IPS-15b (cell line): ENCODE results near the gene TRIM15.
"Not testable (repeated sequence)": the region's sequence is repeated elsewhere in the genome, so short reads cannot be mapped to it uniquely, and the experiment has no call there.

Experiments
- H3K27me3 ChIP-seq: one replicate; pipeline ENCODE4 v1.6.1; 2013; ENCODE audit warnings: low read length; ENCODE audit not compliant: control insufficient read depth, insufficient read depth
- H3K36me3 ChIP-seq: one replicate; pipeline ENCODE4 v1.6.1; 2013; ENCODE audit warnings: low read length; ENCODE audit not compliant: control insufficient read depth, insufficient read depth
- H3K4me1 ChIP-seq: one replicate; pipeline ENCODE4 v1.6.1; 2013; ENCODE audit warnings: mild to moderate bottlenecking, low read length; ENCODE audit not compliant: control insufficient read depth, insufficient read depth
- H3K4me3 ChIP-seq: one replicate; pipeline ENCODE4 v1.5.1; 2013; ENCODE audit warnings: low read depth, low read length
- H3K9ac ChIP-seq: one replicate; pipeline ENCODE4 v1.6.1; 2013; ENCODE audit warnings: low read depth, mild to moderate bottlenecking, low read length
- H3K9me3 ChIP-seq: one replicate; pipeline ENCODE4 v1.6.1; 2013; ENCODE audit warnings: mild to moderate bottlenecking, low read length; ENCODE audit not compliant: control insufficient read depth, insufficient read depth

The TRIM15 gene

DNA sequence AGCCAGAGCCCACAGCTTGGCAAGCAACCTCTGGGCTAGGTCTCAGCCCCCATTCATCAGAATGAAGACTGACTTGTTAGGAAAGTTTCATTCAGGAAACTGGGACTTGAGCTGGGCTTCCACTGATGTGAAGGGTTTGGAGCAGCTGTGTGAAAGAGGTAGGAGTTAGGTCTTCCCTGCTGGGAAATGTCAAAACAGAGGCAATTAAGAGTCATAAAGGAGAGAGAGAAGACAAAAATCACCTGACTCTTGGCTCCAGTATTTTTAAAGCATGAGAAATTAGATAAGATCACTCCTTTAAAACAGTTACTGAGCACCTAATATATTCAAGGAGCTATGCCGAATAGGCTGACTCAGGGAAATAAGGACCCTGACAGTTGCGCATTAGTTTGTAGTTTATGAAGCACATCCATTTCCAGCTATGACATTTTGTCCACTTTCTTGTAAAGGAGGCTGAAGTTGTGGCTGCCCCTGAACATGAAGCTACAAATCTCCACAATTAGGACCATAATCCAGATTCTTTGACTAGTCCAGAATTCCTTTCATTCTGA is 31.3 kb upstream of the TRIM15 start:
- Histone ChIP-seq H3K36me3 (no peaks in the 10 kb centered on the region), H3K4me3 (no peak overlapping the region), H3K4me1 (no peaks in the 10 kb centered on the region), H3K27me3 (peaks cover 56% of the 10 kb centered on the region), H3K9me3 (no peaks in the 10 kb centered on the region), H3K9ac (no peak overlapping the region)

GRCh38 chr6:30135147-30135546 is 28.2 kb upstream of the TRIM15 start:
- Histone ChIP-seq H3K9me3 (no peaks in the 10 kb centered on the region), H3K27me3 (peaks cover 25% of the 10 kb centered on the region), H3K4me3 (no peak overlapping the region), H3K36me3 (no peaks in the 10 kb centered on the region), H3K4me1 (no peaks in the 10 kb centered on the region), H3K9ac (no peak overlapping the region)

- H3K4me1 ChIP-seq = no peaks in the 10 kb centered on the region
- peaks cover 19% of the 10 kb centered on the region for H3K27me3 ChIP-seq
- no peak within 1 kb of the TSS for H3K4me3 ChIP-seq
- H3K9me3 ChIP-seq = no peaks in the 10 kb centered on the region
- H3K9ac ChIP-seq = no peak within 1 kb of the TSS
- H3K36me3 ChIP-seq = no peaks in the 10 kb centered on the region
These were observed 27.6 kb upstream of the TRIM15 start, which contains the start of gene TRIM40 for GRCh38 chr6:30135757-30136156. TRIM40 (plus strand) TSS chr6:30136140; CDS start chr6:30137037, 897 bp downstream.

- Histone ChIP-seq H3K4me1 (no peaks in the 10 kb centered on the region), H3K36me3 (no peaks in the 10 kb centered on the region), H3K4me3 (no peak overlapping the region), H3K9me3 (no peaks in the 10 kb centered on the region), H3K27me3 (peaks cover 10% of the 10 kb centered on the region), H3K9ac (no peak overlapping the region)
These were observed 26.6 kb upstream of the TRIM15 start for GRCh38 chr6:30136570-30137286.

DNA sequence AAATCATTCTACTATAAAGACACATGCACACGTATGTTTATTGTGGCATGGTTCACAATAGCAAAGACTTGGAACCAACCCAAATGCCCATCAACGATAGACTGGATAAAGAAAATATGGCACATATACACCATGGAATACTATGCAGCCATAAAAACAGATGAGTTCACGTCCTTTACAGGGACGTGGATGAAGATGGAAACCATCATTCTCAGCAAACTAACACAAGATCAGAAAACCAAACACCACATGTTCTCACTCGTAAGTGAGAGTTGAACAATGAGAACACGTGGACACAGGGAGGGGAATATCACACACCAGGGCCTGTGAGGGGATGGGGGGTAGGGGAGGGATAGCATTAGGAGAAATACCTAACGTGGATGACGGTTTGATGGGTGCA is 23.1 kb upstream of the TRIM15 start:
- H3K36me3 ChIP-seq, H3K27me3 ChIP-seq, H3K4me3 ChIP-seq, H3K4me1 ChIP-seq, H3K9ac ChIP-seq, H3K9me3 ChIP-seq: not testable (repeated sequence)

DNA sequence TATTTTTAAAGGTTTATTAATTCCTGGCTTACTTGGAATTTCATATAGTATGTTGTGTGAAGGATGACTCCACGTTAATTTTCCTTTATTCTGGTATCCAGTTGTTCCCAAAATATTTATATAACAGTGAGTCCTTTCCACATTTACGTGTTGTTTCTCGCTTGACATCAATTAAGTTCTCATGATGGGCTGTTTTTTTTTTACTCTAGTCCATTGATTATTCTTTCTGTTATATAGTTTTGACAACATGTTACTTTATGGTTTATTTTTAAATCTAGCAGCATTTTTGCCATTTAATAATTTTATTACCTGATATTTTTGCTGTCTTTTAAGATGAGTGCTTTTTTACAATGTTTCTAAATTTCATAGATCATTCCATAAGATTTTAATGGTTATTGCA is 20.7 kb upstream of the TRIM15 start:
- Histone ChIP-seq H3K4me1 (no peaks in the 10 kb centered on the region), H3K36me3 (no peaks in the 10 kb centered on the region), H3K9me3 (no peaks in the 10 kb centered on the region), H3K27me3 (no peaks in the 10 kb centered on the region), H3K9ac (no peak overlapping the region), H3K4me3 (no peak overlapping the region)

DNA sequence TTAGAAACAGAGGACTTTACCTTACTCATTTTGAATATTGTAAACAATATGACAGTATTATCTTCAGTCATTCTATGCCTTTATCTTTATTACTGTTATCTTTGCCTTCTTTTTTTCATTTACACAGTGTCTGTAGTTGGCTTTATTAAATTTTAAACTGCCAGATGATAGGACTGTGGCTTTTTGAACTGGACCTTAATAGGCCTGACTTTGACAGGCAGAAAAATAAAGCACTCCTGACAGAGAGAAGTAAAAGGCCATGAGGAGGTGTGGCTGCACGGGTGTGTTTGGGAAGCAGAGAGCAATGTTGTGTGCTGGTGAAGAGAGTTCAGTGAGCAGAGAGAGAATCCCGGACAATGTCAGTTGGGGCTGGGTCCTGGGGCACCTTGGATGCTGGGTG is 19.6 kb upstream of the TRIM15 start:
- Histone ChIP-seq H3K9me3 (no peaks in the 10 kb centered on the region), H3K4me3 (no peak overlapping the region), H3K4me1 (no peaks in the 10 kb centered on the region), H3K27me3 (no peaks in the 10 kb centered on the region), H3K9ac (no peak overlapping the region), H3K36me3 (no peaks in the 10 kb centered on the region)

GRCh38 chr6:30144811-30145210 is 18.5 kb upstream of the TRIM15 start:
- Histone ChIP-seq H3K36me3 (no peaks in the 10 kb centered on the region), H3K9me3 (no peaks in the 10 kb centered on the region), H3K27me3 (no peaks in the 10 kb centered on the region), H3K4me3 (no peak overlapping the region), H3K9ac (no peak overlapping the region), H3K4me1 (no peaks in the 10 kb centered on the region)

DNA sequence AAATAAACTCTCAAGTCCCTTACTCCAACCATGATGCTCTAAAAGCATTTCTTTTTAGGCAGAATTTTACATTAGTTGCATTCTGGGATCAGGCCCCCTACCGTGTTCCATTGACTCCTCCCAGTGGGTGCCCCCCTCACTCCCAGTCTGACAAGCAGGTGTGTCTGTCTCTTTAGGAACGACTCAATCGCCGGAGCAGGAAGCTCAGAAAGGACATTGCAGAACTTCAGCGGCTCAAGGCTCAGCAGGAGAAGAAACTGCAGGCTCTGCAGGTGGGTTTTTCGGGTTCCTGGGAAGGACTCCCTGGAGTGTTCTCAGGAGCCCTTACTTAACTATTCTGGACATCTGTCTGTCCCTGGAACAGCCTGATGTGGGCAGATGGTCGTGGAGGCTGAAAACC is 17.5 kb upstream of the TRIM15 start:
- Histone ChIP-seq H3K4me3 (no peak overlapping the region), H3K9me3 (no peaks in the 10 kb centered on the region), H3K9ac (no peak overlapping the region), H3K4me1 (no peaks in the 10 kb centered on the region), H3K27me3 (peaks cover 3% of the 10 kb centered on the region), H3K36me3 (no peaks in the 10 kb centered on the region)

GRCh38 chr6:30147096-30147495 is 16.2 kb upstream of the TRIM15 start:
- Histone ChIP-seq H3K9me3 (no peaks in the 10 kb centered on the region), H3K27me3 (peaks cover 3% of the 10 kb centered on the region), H3K9ac (no peak overlapping the region), H3K4me3 (no peak overlapping the region), H3K36me3 (no peaks in the 10 kb centered on the region), H3K4me1 (no peaks in the 10 kb centered on the region)

- Histone ChIP-seq H3K27me3 (peaks cover 3% of the 10 kb centered on the region), H3K4me1 (no peaks in the 10 kb centered on the region), H3K4me3 (no peak overlapping the region), H3K9me3 (no peaks in the 10 kb centered on the region), H3K9ac (no peak overlapping the region), H3K36me3 (no peaks in the 10 kb centered on the region)
These were observed 14.1 kb upstream of the TRIM15 start for GRCh38 chr6:30149234-30149633.

GRCh38 chr6:30149858-30150550 is 13.3 kb upstream of the TRIM15 start:
- H3K36me3 ChIP-seq = no peaks in the 10 kb centered on the region
- H3K27me3 ChIP-seq = peaks cover 3% of the 10 kb centered on the region
- H3K4me1 ChIP-seq = no peaks in the 10 kb centered on the region
- no peaks in the 10 kb centered on the region for H3K9me3 ChIP-seq
- H3K4me3 ChIP-seq = no peak overlapping the region
- no peak overlapping the region for H3K9ac ChIP-seq
